BE2C (cell line): Measurements from ENCODE around the gene ZFYVE26.
"Not testable (repeated sequence)": the region's sequence is repeated elsewhere in the genome, so short reads cannot be mapped to it uniquely, and the experiment has no call there.

ENCODE experiments used
- DNase-seq: peaks from one replicate; pipeline ENCODE4 v3.0.0-alpha.2; 2020
- H3K27me3 ChIP-seq: fragments of 250-450 bp; sonication (Bioruptor Pico); 2 replicates; pipeline ENCODE4 v1.5.1; 2020; ENCODE audit warnings: mild to moderate bottlenecking
- H3K36me3 ChIP-seq: fragments of 250-450 bp; sonication (Bioruptor Pico); 2 replicates; pipeline ENCODE4 v1.5.1; 2020; ENCODE audit warnings: mild to moderate bottlenecking
- H3K4me1 ChIP-seq: fragments of 250-450 bp; sonication (Bioruptor Pico); 2 replicates; pipeline ENCODE4 v1.5.1; 2020
- H3K4me3 ChIP-seq: 2 replicates; pipeline ENCODE4 v1.5.1; 2011; ENCODE audit warnings: low read depth, low read length
- H3K9me3 ChIP-seq: fragments of 250-450 bp; sonication (Bioruptor Pico); 2 replicates; pipeline ENCODE4 v1.5.1; 2020
- CTCF ChIP-seq: IDR thresholded peaks from 2 replicates; pipeline ENCODE4 v1.5.1; 2012; ENCODE audit warnings: mild to moderate bottlenecking, low read depth, low read length

Gene ZFYVE26

GRCh38 chr14:67835596-67835995 is 19.2 kb upstream of the ZFYVE26 start:
- Histone ChIP-seq H3K4me1 (no peaks in the 10 kb centered on the region), H3K27me3 (no peaks in the 10 kb centered on the region), H3K36me3 (no peaks in the 10 kb centered on the region), H3K4me3 (no peak overlapping the region), H3K9me3 (no peaks in the 10 kb centered on the region)
- no peak for TF ChIP-seq CTCF
- no peak for DNase-seq

- DNase-seq: no peak
- Histone ChIP-seq H3K27me3 (no peaks in the 10 kb centered on the region), H3K4me1 (no peaks in the 10 kb centered on the region), H3K4me3 (no peak overlapping the region), H3K9me3 (no peaks in the 10 kb centered on the region), H3K36me3 (no peaks in the 10 kb centered on the region)
- TF ChIP-seq CTCF: no peak
Observed at GRCh38 chr14:67833403-67833802, 17.0 kb upstream of the ZFYVE26 start.

- no peak for TF ChIP-seq CTCF
- Histone ChIP-seq H3K4me1 (no peaks in the 10 kb centered on the region), H3K9me3 (no peaks in the 10 kb centered on the region), H3K36me3 (no peaks in the 10 kb centered on the region), H3K27me3 (no peaks in the 10 kb centered on the region), H3K4me3 (no peak overlapping the region)
- DNase-seq: no peak
Observed at GRCh38 chr14:67831113-67831512, 14.7 kb upstream of the ZFYVE26 start.

- Histone ChIP-seq H3K9me3 (no peaks in the 10 kb centered on the region; the same call in 1 of the 2 replicates), H3K27me3 (no peaks in the 10 kb centered on the region), H3K4me3 (no peak overlapping the region; the same call in 1 of the 2 replicates), H3K4me1 (peaks cover 2% of the 10 kb centered on the region; the same call in 1 of the 2 replicates), H3K36me3 (no peaks in the 10 kb centered on the region)
- no peak for TF ChIP-seq CTCF
- DNase-seq: no peak
Observed at GRCh38 chr14:67821121-67821520, 4.7 kb upstream of the ZFYVE26 start.

GRCh38 chr14:67820428-67820971 is 4.1 kb upstream of the ZFYVE26 start:
- peak overlapping the region; percentile 97 for H3K4me3 ChIP-seq
- H3K4me1 ChIP-seq: peaks cover 2% of the 10 kb centered on the region; the same call in 1 of the 2 replicates
- no peak for DNase-seq
- H3K36me3 ChIP-seq: no peaks in the 10 kb centered on the region
- TF ChIP-seq CTCF: no peak
- no peaks in the 10 kb centered on the region for H3K27me3 ChIP-seq
- no peaks in the 10 kb centered on the region; the same call in 1 of the 2 replicates for H3K9me3 ChIP-seq

- Histone ChIP-seq H3K27me3 (no peaks in the 10 kb centered on the region), H3K4me1 (peaks cover 2% of the 10 kb centered on the region; the same call in 1 of the 2 replicates), H3K9me3 (no peaks in the 10 kb centered on the region; the same call in 1 of the 2 replicates), H3K4me3 (peak within 1 kb of the TSS; percentile 97), H3K36me3 (no peaks in the 10 kb centered on the region)
- peak; percentile 84 for DNase-seq
- no peak for TF ChIP-seq CTCF
Observed at GRCh38 chr14:67819563-67820421, 3.4 kb upstream of the ZFYVE26 start, which contains the start of gene RAD51B. Gene RAD51B (plus strand): TSS chr14:67819779.

- not testable (repeated sequence) for H3K9me3 ChIP-seq, H3K4me1 ChIP-seq, H3K36me3 ChIP-seq, DNase-seq, H3K27me3 ChIP-seq, H3K4me3 ChIP-seq
Observed at GRCh38 chr14:67818476-67818875, 2.1 kb upstream of the ZFYVE26 start.
